HepG2 (cell line): ENCODE data around the gene ZNF24.

Source experiments
- ATF7 ChIP-seq, 2 experiments: fragments of 450-650 bp in 1 of 2; sonication (generic) in 1 of 2; formaldehyde crosslinking in 1 of 2; IDR thresholded peaks; 2 replicates each; pipeline versions ENCODE4 v1.4.0 to v1.6.1; 2016 to 2020; ENCODE audit warnings: antibody characterized with exemption in 1 of 2, mild to moderate bottlenecking in 1 of 2, missing genetic modification reagents in 1 of 2
- CTCF ChIP-seq: sonication (generic); formaldehyde crosslinking; IDR thresholded peaks from 2 replicates; pipeline ENCODE4 v1.5.0; 2020; ENCODE audit warnings: mild to moderate bottlenecking, missing genetic modification reagents, moderate library complexity
- DNMT1 ChIP-seq: sonication (generic); formaldehyde crosslinking; IDR thresholded peaks from 2 replicates; pipeline ENCODE4 v1.5.1; 2020; ENCODE audit warnings: mild to moderate bottlenecking, missing genetic modification reagents
- MEF2D ChIP-seq: sonication (generic); formaldehyde crosslinking; IDR thresholded peaks from 2 replicates; pipeline ENCODE4 v1.5.1; 2020; ENCODE audit warnings: mild to moderate bottlenecking, missing genetic modification reagents
- POLR2A ChIP-seq, 2 experiments: IDR thresholded peaks; 2 replicates each; pipeline ENCODE4 v1.6.1; 2011; ENCODE audit warnings: low read depth in 2 of 2, low read length in 2 of 2, mild to moderate bottlenecking in 1 of 2, moderate library complexity in 1 of 2; ENCODE audit not compliant: insufficient read depth in 1 of 2
- RAD21 ChIP-seq: fragments of 450-650 bp; formaldehyde crosslinking; IDR thresholded peaks from 2 replicates; pipeline ENCODE4 v1.5.0; 2020; ENCODE audit warnings: mild to moderate bottlenecking
- U2AF1 ChIP-seq: fragments of 200-400 bp; formaldehyde crosslinking; optimal IDR thresholded peaks from 2 replicates; pipeline ENCODE3; 2017; ENCODE audit warnings: mild to moderate bottlenecking, low read depth, low read length
- USF2 ChIP-seq, 2 experiments: sonication (generic) in 1 of 2; formaldehyde crosslinking in 1 of 2; IDR thresholded peaks; 2 replicates each; pipeline versions ENCODE4 v1.5.1 to v1.6.1; 2011 to 2020; ENCODE audit warnings: borderline replicate concordance in 1 of 2, low read depth in 1 of 2, low read length in 1 of 2, mild to moderate bottlenecking in 1 of 2, missing genetic modification reagents in 1 of 2, moderate library complexity in 1 of 2
- ZBTB26 ChIP-seq: IDR thresholded peaks from 2 replicates; pipeline ENCODE4 v1.6.1; 2016; ENCODE audit warnings: missing compliant biosample characterization, missing genetic modification reagents, borderline replicate concordance
- ZBTB33 ChIP-seq: sonication (generic); formaldehyde crosslinking; IDR thresholded peaks from 2 replicates; pipeline ENCODE4 v1.4.0; 2020; ENCODE audit warnings: missing genetic modification reagents
- ZNF24 ChIP-seq: fragments of 450-650 bp; IDR thresholded peaks from 2 replicates; pipeline ENCODE4 v1.6.1; 2017; ENCODE audit warnings: antibody characterized with exemption, mild to moderate bottlenecking

GRCh38 chr18:35383136-35383535, 38.9 kb upstream of the ZNF24 start:
- TF ChIP-seq U2AF1 (no peak), ATF7 (IDR thresholded peaks at IDR 0.05) (no peak), ATF7 (CRISPR knock-in tag; IDR thresholded peaks at IDR 0.05) (no peak), ZBTB26 (CRISPR knock-in tag) (no peak), RAD21 (no peak), DNMT1 (CRISPR knock-in tag) (no peak), CTCF (CRISPR knock-in tag) (no peak), USF2 (IDR thresholded peaks at IDR 0.05; ENCODE audit: low read depth, low read length) (no peak), USF2 (CRISPR knock-in tag; IDR thresholded peaks at IDR 0.05; ENCODE audit: borderline replicate concordance) (no peak), POLR2A (IDR thresholded peaks at IDR 0.05; ENCODE audit: insufficient read depth in 1 of 2, low read depth in 2 of 2, low read length in 2 of 2) (no peak), ZBTB33 (CRISPR knock-in tag) (no peak), ZNF24 (no peak), MEF2D (CRISPR knock-in tag) (no peak)
